Prostate gland (tissue), 2 donors: ENCODE data around the gene PADI2. TPM values are rescaled to one million over a fixed set of nuclear protein-coding genes. Genes with fewer than 3 reads are reported as not detected.
A peak's percentile ranks its signal among the peaks of the same experiment; 100 is the strongest.

Source experiments
- DNase-seq: peaks from one replicate; pipeline ENCODE4 v3.0.0-alpha.2; 2019; ENCODE audit warnings: low spot score
- H3K27ac ChIP-seq, 2 donors: fragments of 200-600 bp; sonication (generic); 2 replicates each; pipeline ENCODE4 v1.5.1; 2017 to 2019
- H3K27me3 ChIP-seq: fragments of 200-600 bp; sonication (generic); replicated peaks from 2 replicates; pipeline ENCODE4 v1.5.1; 2019; ENCODE audit not compliant: insufficient read depth
- H3K36me3 ChIP-seq, 2 donors: fragments of 200-600 bp; sonication (generic); 1 replicate in 1 of 2; 2 replicates in 1 of 2; pipeline versions ENCODE4 v1.5.1 to v1.8.1; 2017 to 2019
- H3K4me1 ChIP-seq: fragments of 200-600 bp; sonication (generic); replicated peaks from 2 replicates; pipeline ENCODE4 v1.5.1; 2019
- H3K4me3 ChIP-seq, 2 donors: fragments of 200-600 bp; sonication (generic); 2 replicates each; pipeline ENCODE4 v1.5.1; 2017 to 2019
- H3K9me3 ChIP-seq: fragments of 200-600 bp; sonication (generic); 2 replicates; pipeline ENCODE4 v1.5.1; 2017
- POLR2A ChIP-seq: fragments of 450-650 bp; IDR thresholded peaks from one replicate; pipeline ENCODE4 v1.6.1; 2016; ENCODE audit warnings: antibody characterized with exemption, mild to moderate bottlenecking
- POLR2AphosphoS5 ChIP-seq: sonication (generic); formaldehyde crosslinking; IDR thresholded peaks from one replicate; pipeline ENCODE4 v1.6.1; 2017; ENCODE audit warnings: antibody characterized with exemption
- WGBS: methylation state at CpG from one replicate; pipeline ENCODE4 v1.1.5; 2018; 5-methylcytosine and 5-hydroxymethylcytosine counted together
- intact Hi-C: fragments of 100-400 bp; cut with DNase I; formaldehyde crosslinking; loops from one replicate; pipeline ENCODE4 v1.14.2; 2022
- total RNA-seq, 2 donors: library from RNA; depleted of rRNA; stranded (reverse); fragments of >200 nt; gene quantifications; one replicate each; pipeline ENCODE4 v1.1.0, GENCODE V29; 2016
- TF ChIP-seq, protein P1 (sequence below), 4 experiments: fragments of 200-600 bp in 2 of 4; fragments of 450-650 bp in 2 of 4; sonication (generic) in 2 of 4; IDR thresholded peaks; 1 replicate in 3 of 4; 2 replicates in 1 of 4; pipeline ENCODE4 v1.5.1; 2016 to 2019; ENCODE audit warnings: antibody characterized with exemption in 4 of 4, mild to moderate bottlenecking in 2 of 4, moderate library complexity in 2 of 4

Gene PADI2
- total RNA-seq, 2 donors from 2014 or later = 1.1 to 5.0 TPM

DNA sequence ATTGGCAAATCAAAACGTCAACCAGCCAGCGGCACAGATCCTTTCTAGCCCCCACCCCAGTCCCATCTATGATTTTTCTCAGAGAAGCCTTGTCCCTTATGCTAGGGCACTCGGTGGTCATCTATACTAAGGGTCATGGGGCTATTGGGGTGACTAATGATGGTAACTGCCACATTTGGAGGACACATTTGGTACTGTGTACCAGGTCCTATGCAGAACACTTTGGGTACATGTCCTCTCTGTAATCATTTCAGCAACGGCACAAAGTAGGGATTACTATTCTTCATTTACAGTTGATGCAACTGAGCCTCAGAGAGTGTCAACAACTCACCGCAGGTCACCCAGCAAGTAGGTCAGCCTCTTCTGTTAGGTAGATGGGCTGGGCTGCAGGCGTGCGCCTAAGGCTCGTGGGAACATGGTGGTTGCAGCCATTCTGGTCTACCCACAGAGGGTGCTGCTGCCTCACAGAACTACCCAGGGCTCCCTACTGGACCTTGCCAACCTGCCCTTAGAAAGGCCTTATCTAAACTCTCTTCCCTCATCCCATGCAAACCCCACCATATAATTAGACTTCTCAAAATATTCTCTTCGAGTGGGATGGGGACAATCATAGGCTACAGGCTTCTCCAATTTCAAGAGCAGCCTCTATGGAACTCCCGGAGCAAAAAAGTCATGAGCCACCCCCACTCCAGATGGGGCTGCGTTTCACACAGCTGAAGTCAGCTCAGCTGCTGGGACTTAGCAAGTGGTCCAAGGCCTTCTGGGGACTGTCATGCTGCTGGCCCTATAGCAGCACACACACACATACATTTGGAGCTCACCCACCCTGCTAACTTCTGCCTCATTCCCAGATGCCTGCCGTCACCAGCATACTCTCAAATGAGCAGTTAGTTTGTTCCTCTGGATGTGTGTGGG lies 59.6 kb downstream of the PADI2 start:
- intact Hi-C loops = no loop called here
- DNase-seq = peak; percentile 66
- H3K4me1 ChIP-seq = no peaks in the 10 kb centered on the region
- H3K4me3 ChIP-seq = no peak overlapping the region
- H3K27ac ChIP-seq = no peak overlapping the region
- no peaks in the 10 kb centered on the region for H3K27me3 ChIP-seq
- H3K36me3 ChIP-seq = no peaks in the 10 kb centered on the region
- 42% methylated on average over 12 of the region's 12 CpGs for WGBS
- no peaks in the 10 kb centered on the region for H3K9me3 ChIP-seq
- TF ChIP-seq, protein P1, sequence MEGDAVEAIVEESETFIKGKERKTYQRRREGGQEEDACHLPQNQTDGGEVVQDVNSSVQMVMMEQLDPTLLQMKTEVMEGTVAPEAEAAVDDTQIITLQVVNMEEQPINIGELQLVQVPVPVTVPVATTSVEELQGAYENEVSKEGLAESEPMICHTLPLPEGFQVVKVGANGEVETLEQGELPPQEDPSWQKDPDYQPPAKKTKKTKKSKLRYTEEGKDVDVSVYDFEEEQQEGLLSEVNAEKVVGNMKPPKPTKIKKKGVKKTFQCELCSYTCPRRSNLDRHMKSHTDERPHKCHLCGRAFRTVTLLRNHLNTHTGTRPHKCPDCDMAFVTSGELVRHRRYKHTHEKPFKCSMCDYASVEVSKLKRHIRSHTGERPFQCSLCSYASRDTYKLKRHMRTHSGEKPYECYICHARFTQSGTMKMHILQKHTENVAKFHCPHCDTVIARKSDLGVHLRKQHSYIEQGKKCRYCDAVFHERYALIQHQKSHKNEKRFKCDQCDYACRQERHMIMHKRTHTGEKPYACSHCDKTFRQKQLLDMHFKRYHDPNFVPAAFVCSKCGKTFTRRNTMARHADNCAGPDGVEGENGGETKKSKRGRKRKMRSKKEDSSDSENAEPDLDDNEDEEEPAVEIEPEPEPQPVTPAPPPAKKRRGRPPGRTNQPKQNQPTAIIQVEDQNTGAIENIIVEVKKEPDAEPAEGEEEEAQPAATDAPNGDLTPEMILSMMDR (IDR thresholded peaks at IDR 0.05) = peak in 3 of 4 experiments; percentile 38 to 77 (median 69)
- TF ChIP-seq POLR2A (no peak), POLR2AphosphoS5 (no peak)

DNA sequence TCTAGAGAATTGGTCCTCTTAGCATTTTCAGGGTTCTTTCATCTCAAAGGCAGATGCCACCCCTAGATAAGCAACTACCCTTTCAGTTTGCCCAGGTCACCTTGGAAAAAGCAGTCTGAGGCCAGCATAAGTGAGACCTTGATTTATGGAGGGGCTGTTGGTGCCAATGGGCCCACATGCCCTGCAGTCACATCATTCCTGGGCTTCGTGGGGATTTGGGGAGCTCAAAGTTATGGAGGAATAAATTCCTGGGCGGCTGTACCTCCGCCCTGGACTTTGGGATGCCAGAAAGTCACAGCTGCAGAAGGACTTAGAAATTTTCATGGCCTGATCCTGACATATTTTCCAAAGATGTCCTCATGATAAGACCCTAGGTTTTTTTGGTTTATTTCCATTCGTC lies 62.7 kb downstream of the PADI2 start:
- intact Hi-C loops = no loop called here
- H3K4me1 ChIP-seq = peaks cover 6% of the 10 kb centered on the region
- no peaks in the 10 kb centered on the region for H3K36me3 ChIP-seq
- WGBS = 56% methylated on average over 4 of the region's 4 CpGs
- TF ChIP-seq, protein P1 (IDR thresholded peaks at IDR 0.05) = no peak
- TF ChIP-seq POLR2A (no peak), POLR2AphosphoS5 (no peak)
- H3K27me3 ChIP-seq = no peaks in the 10 kb centered on the region
- H3K27ac ChIP-seq = no peak overlapping the region
- H3K4me3 ChIP-seq = no peak overlapping the region
- no peak for DNase-seq
- H3K9me3 ChIP-seq = no peaks in the 10 kb centered on the region

DNA sequence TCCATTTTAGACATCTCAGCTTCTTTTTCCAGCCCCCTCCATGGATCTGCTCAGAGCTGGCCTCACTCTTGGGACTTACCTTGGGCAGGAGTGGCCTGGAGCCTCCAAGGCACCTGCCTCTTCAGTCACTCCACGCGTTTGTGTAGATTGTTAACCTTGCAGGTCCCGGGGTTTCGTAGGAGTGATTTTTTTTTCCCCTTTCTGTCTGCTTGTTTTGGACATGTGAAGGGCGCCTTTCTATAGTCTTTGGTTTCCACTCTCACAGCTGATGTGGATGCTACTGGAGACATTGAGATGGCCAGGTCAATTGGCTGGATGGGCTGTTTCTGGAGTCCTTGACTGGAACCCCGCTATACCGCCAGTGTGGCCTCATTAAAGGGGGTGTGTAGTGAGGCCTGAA lies 63.5 kb downstream of the PADI2 start:
- WGBS = 93% methylated on average over 7 of the region's 7 CpGs
- no peak for TF ChIP-seq POLR2AphosphoS5
- TF ChIP-seq POLR2A = no peak
- TF ChIP-seq, protein P1 (IDR thresholded peaks at IDR 0.05) = no peak
- Histone ChIP-seq H3K36me3 (no peaks in the 10 kb centered on the region), H3K27ac (no peak overlapping the region), H3K9me3 (no peaks in the 10 kb centered on the region), H3K4me3 (no peak overlapping the region), H3K27me3 (no peaks in the 10 kb centered on the region), H3K4me1 (peaks cover 6% of the 10 kb centered on the region)
- intact Hi-C loops = no loop called here
- DNase-seq = no peak

DNA sequence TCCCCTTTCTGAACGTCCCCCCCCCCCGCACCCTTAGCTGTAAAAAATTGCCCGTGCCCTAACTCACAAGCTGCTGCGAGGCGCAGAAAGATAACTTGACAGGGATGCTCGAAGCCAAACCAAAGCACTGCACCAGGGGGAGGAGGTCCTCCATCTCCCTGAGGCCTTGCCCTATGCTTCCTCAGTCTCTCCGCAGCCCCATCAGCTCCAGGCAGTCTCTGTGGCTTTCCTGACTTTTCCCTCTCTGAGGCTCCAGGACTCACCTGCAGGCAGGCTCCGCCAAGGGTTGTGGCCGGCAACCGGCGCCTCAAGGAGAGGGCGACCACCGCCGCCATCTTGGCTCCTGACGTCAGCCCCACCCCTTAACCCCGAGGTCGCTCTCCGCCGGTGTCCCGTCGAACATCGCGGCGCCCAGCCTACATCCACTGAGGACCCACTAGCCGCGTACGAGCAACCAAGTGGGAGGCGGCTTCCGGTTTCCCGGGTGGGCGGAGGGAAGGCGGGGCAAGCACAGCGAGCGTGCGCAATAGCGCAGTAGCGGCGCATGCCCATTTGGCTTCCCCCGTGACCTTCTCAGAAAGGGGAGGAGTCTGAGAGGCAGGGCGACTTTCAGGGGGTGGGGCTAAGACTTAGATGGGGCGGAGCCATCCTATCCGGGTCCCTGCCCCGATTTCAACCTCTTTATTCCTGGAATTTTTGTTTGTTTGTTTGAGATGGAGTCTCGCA lies 65.4 kb downstream of the PADI2 start, which contains the start of gene SDHB:
Gene SDHB (minus strand): TSS at position 348 of the 726 bp plus-strand sequence. CDS start 13 bp downstream, at position 335.
- DNase-seq = peak; percentile 98
- TF ChIP-seq, protein P1 (IDR thresholded peaks at IDR 0.05) = peak in 2 of 4 experiments; percentile 2 to 32
- TF ChIP-seq POLR2AphosphoS5 (peak; percentile 100), POLR2A (peak; percentile 95)
- peak within 1 kb of the TSS; percentile 81 for H3K27ac ChIP-seq
- no peaks in the 10 kb centered on the region for H3K9me3 ChIP-seq
- peaks cover 6% of the 10 kb centered on the region for H3K4me1 ChIP-seq
- no peaks in the 10 kb centered on the region for H3K36me3 ChIP-seq
- no peaks in the 10 kb centered on the region for H3K27me3 ChIP-seq
- intact Hi-C loops = no loop called here
- WGBS = under 1% methylated on average over 41 of the region's 44 CpGs
- peak within 1 kb of the TSS; percentile 68 to 85 for H3K4me3 ChIP-seq
